COLO829 (cell line): ENCODE measurements around the gene ZNF618.

Experiments used
- DNase-seq: peaks from one replicate; pipeline ENCODE4 v3.0.0; 2012; ENCODE audit warnings: low spot score

ZNF618 gene

GRCh38 chr9:113876151-113876992, at the start of gene ZNF618:
Gene ZNF618, plus strand, starts transcription at chr9:113876309. Its CDS starts 72 bp downstream, at chr9:113876381.
- DNase-seq: peak; percentile 11

- DNase-seq: no peak
Observed at GRCh38 chr9:113828221-113828620, 47.9 kb upstream of the ZNF618 start.

- DNase-seq: no peak
Observed at GRCh38 chr9:113837334-113837733, 38.8 kb upstream of the ZNF618 start.

- no peak for DNase-seq
Observed at GRCh38 chr9:113842086-113842485, 34.0 kb upstream of the ZNF618 start.

GRCh38 chr9:113844466-113844865, 31.6 kb upstream of the ZNF618 start:
- no peak for DNase-seq

- DNase-seq: no peak
Observed at GRCh38 chr9:113851359-113851758, 24.8 kb upstream of the ZNF618 start.

GRCh38 chr9:113851873-113852272, 24.2 kb upstream of the ZNF618 start:
- no peak for DNase-seq

- DNase-seq: no peak
Observed at GRCh38 chr9:113853333-113853732, 22.8 kb upstream of the ZNF618 start.

GRCh38 chr9:113854310-113854709, 21.8 kb upstream of the ZNF618 start:
- DNase-seq: no peak

GRCh38 chr9:113857875-113858274, 18.2 kb upstream of the ZNF618 start:
- DNase-seq: peak; percentile 6

- DNase-seq: no peak
Observed at GRCh38 chr9:113858282-113858681, 17.8 kb upstream of the ZNF618 start.

- no peak for DNase-seq
Observed at GRCh38 chr9:113863345-113863744, 12.8 kb upstream of the ZNF618 start.

GRCh38 chr9:113868501-113868900, 7.6 kb upstream of the ZNF618 start:
- no peak for DNase-seq

- DNase-seq: no peak
Observed at GRCh38 chr9:113872485-113873143, 3.5 kb upstream of the ZNF618 start.

GRCh38 chr9:113873446-113873845, 2.7 kb upstream of the ZNF618 start:
- no peak for DNase-seq

GRCh38 chr9:113873926-113874325, 2.2 kb upstream of the ZNF618 start:
- no peak for DNase-seq

GRCh38 chr9:113875459-113876150, 504 bp upstream of the ZNF618 start:
- DNase-seq: no peak

GRCh38 chr9:113876993-113877368, 872 bp downstream of the ZNF618 start:
- no peak for DNase-seq

- DNase-seq: no peak
Observed at GRCh38 chr9:113879318-113879717, 3.2 kb downstream of the ZNF618 start.

- no peak for DNase-seq
Observed at GRCh38 chr9:113879911-113880310, 3.8 kb downstream of the ZNF618 start.

- DNase-seq: no peak
Observed at GRCh38 chr9:113882181-113882580, 6.1 kb downstream of the ZNF618 start.

GRCh38 chr9:113882636-113883164, 6.6 kb downstream of the ZNF618 start:
- DNase-seq: no peak
